PFSK-1 (cell line): ENCODE data around the gene PFKFB2.

ENCODE experiments used
- FOXP2 ChIP-seq: optimal IDR thresholded peaks from 2 replicates; pipeline ENCODE3; 2011; ENCODE audit warnings: borderline replicate concordance, control low read depth, inconsistent platforms; ENCODE audit not compliant: insufficient read depth; ENCODE audit errors: extremely low read length, extremely low read depth
- POLR2AphosphoS5 ChIP-seq: IDR thresholded peaks from 2 replicates; pipeline ENCODE4 v1.6.1; 2012; ENCODE audit warnings: low read depth, mild to moderate bottlenecking, control low read depth, low read length, moderate library complexity
- TAF1 ChIP-seq: IDR thresholded peaks from 2 replicates; pipeline ENCODE4 v1.6.1; 2012; ENCODE audit warnings: low read length, control low read depth, borderline replicate concordance; ENCODE audit not compliant: insufficient read depth

GRCh38 chr1:207007352-207008033 lies 45.6 kb upstream of the PFKFB2 start:
- no peak for TF ChIP-seq TAF1
- TF ChIP-seq FOXP2 = no peak
- no peak for TF ChIP-seq POLR2AphosphoS5
